Stimulated activated CD8-positive, alpha-beta memory T cell treated with anti-CD3 and anti-CD28 coated beads, Interleukin-12 subunit alpha, Interleukin-12 subunit beta, amount 100 ng/mL, for 24 hours (primary cell): Measurements from ENCODE around the gene TMEFF2.
"Not testable (repeated sequence)": the region's sequence is repeated elsewhere in the genome, so short reads cannot be mapped to it uniquely, and the experiment has no call there.

Source experiments
- DNase-seq: peaks from one replicate; pipeline ENCODE4 v3.0.0-alpha.2; 2020; ENCODE audit errors: extremely low read depth

The TMEFF2 gene

GRCh38 chr2:192183296-192183695 is 11.4 kb downstream of the TMEFF2 start:
- DNase-seq: no peak

GRCh38 chr2:192166946-192167345 is 27.8 kb downstream of the TMEFF2 start:
- DNase-seq: no peak

- DNase-seq: no peak
Observed at GRCh38 chr2:192165842-192166241, 28.9 kb downstream of the TMEFF2 start.

- peak; percentile 11 for DNase-seq
Observed at GRCh38 chr2:192162392-192163042, 32.2 kb downstream of the TMEFF2 start.

- DNase-seq: no peak
Observed at GRCh38 chr2:192161656-192162290, 33.0 kb downstream of the TMEFF2 start.

- DNase-seq: no peak
Observed at GRCh38 chr2:192159736-192160135, 35.0 kb downstream of the TMEFF2 start.

GRCh38 chr2:192159208-192159607 is 35.5 kb downstream of the TMEFF2 start:
- no peak for DNase-seq

GRCh38 chr2:192157776-192158175 is 37.0 kb downstream of the TMEFF2 start:
- DNase-seq: no peak

GRCh38 chr2:192155511-192156118 is 39.1 kb downstream of the TMEFF2 start:
- DNase-seq: no peak

GRCh38 chr2:192153561-192153960 is 41.2 kb downstream of the TMEFF2 start:
- no peak for DNase-seq

GRCh38 chr2:192151853-192152252 is 42.9 kb downstream of the TMEFF2 start:
- DNase-seq: no peak

GRCh38 chr2:192150166-192150565 is 44.6 kb downstream of the TMEFF2 start:
- DNase-seq: no peak

GRCh38 chr2:192148620-192149321 is 46.0 kb downstream of the TMEFF2 start:
- DNase-seq: no peak

- no peak for DNase-seq
Observed at GRCh38 chr2:192148241-192148619, 46.5 kb downstream of the TMEFF2 start.

GRCh38 chr2:192146069-192147015 is 48.4 kb downstream of the TMEFF2 start:
- DNase-seq: no peak

GRCh38 chr2:192145496-192145895 is 49.2 kb downstream of the TMEFF2 start:
- DNase-seq: no peak

GRCh38 chr2:192140236-192140839 is 54.4 kb downstream of the TMEFF2 start:
- DNase-seq: no peak

- no peak for DNase-seq
Observed at GRCh38 chr2:192139813-192140212, 54.9 kb downstream of the TMEFF2 start.

- DNase-seq: no peak
Observed at GRCh38 chr2:192137451-192137850, 57.3 kb downstream of the TMEFF2 start.

GRCh38 chr2:192132604-192133003 is 62.1 kb downstream of the TMEFF2 start:
- DNase-seq: not testable (repeated sequence)

GRCh38 chr2:192130312-192130711 is 64.4 kb downstream of the TMEFF2 start:
- DNase-seq: not testable (repeated sequence)
